PFSK-1 (cell line): Measurements from ENCODE around the gene AKAP13.

Experiments
- FOXP2 ChIP-seq: optimal IDR thresholded peaks from 2 replicates; pipeline ENCODE3; 2011; ENCODE audit warnings: borderline replicate concordance, control low read depth, inconsistent platforms; ENCODE audit not compliant: insufficient read depth; ENCODE audit errors: extremely low read length, extremely low read depth
- POLR2AphosphoS5 ChIP-seq: IDR thresholded peaks from 2 replicates; pipeline ENCODE4 v1.6.1; 2012; ENCODE audit warnings: low read depth, mild to moderate bottlenecking, control low read depth, low read length, moderate library complexity
- REST ChIP-seq, 2 experiments: IDR thresholded peaks; 2 replicates each; pipeline versions ENCODE4 v1.6.1 to v1.8.0; 2011 to 2012; ENCODE audit warnings: low read depth in 2 of 2, low read length in 2 of 2, control low read depth in 1 of 2, inconsistent platforms in 1 of 2, mild to moderate bottlenecking in 1 of 2, moderate library complexity in 1 of 2; ENCODE audit not compliant: insufficient read depth in 1 of 2
- SIN3A ChIP-seq: IDR thresholded peaks from 2 replicates; pipeline ENCODE4 v1.6.1; 2012; ENCODE audit warnings: mild to moderate bottlenecking, low read length, moderate library complexity, borderline replicate concordance; ENCODE audit not compliant: insufficient read depth
- TAF1 ChIP-seq: IDR thresholded peaks from 2 replicates; pipeline ENCODE4 v1.6.1; 2012; ENCODE audit warnings: low read length, control low read depth, borderline replicate concordance; ENCODE audit not compliant: insufficient read depth

The AKAP13 gene

DNA sequence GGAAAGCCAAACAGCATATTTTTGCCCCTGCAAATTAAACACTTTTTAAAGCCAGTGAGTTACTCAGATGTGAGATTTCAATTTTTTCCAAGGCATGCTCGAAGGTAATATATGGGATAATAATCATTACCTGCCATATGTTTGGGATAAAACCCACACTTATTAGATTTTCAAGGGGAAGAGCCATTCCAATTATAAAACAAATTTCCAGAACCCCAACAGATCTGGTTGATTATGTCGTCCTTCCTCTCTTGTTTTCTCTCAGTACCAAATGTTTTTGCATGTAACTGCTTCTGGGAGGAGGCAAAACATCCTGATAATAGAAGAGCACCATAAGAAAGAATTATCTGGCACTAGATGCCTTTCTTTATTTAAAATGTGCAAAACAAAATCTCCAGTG lies 115.1 kb downstream of the AKAP13 start:
- TF ChIP-seq FOXP2: no peak
- no peak for TF ChIP-seq POLR2AphosphoS5
- no peak for TF ChIP-seq TAF1
- no peak for TF ChIP-seq SIN3A

GRCh38 chr15:85496151-85496550 lies 115.7 kb downstream of the AKAP13 start:
- TF ChIP-seq SIN3A (no peak), FOXP2 (no peak), POLR2AphosphoS5 (no peak), REST (IDR thresholded peaks at IDR 0.05; ENCODE audit: insufficient read depth in 1 of 2, low read depth in 2 of 2, low read length in 2 of 2) (no peak), TAF1 (no peak)

DNA sequence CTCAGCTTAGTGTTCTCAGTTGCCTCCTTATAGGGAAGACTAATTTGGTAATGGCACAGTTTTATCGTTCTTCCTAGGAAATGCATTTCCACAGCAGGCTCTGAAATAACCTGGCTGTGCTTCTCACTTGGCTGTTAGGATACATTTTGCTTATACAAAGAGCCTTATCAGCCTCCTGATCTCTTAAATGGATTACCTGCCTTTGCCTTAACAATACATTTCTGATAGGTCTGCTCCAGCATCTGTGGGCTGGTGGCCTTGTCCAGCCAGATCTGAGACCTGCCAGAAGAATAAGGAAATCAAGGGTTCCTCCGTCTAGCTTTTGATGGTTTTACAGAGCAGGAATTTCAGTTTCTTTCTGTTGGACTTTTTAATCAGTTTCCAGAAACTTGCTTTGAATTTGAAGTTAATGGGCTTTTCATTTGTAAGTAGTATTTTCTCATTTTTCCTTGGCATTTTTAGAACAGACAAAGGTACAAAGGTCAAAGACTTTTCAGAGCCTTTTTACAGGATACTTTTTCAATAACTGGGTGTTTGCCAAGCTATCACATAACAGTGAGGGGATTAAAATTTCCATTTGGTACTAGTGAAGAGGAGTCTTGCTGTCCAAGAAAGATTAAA lies 116.3 kb downstream of the AKAP13 start:
- no peak for TF ChIP-seq FOXP2
- no peak for TF ChIP-seq REST (IDR thresholded peaks at IDR 0.05; ENCODE audit: insufficient read depth in 1 of 2, low read depth in 2 of 2, low read length in 2 of 2)
- TF ChIP-seq TAF1: no peak
- TF ChIP-seq POLR2AphosphoS5: no peak
- no peak for TF ChIP-seq SIN3A

DNA sequence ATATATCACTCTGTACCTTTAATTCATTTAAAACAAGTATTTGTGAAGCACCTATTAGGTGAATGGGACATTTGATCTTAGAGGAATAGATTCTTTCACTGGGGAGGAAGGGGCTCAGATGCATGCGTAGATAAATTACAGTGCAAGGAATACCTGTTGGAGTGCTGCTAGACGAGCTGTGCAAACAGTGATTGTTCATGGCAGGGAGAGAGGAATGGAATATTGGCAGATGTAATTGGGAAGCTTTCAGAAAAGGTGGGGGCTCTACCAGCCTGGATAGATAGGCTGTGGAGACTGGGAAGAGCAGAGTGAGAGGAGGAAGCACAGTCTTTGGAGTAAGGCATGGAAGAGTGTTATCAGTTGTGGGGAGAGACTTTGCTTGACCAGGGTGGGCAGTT lies 116.8 kb downstream of the AKAP13 start:
- TF ChIP-seq REST (IDR thresholded peaks at IDR 0.05; ENCODE audit: insufficient read depth in 1 of 2, low read depth in 2 of 2, low read length in 2 of 2): no peak
- TF ChIP-seq FOXP2: no peak
- TF ChIP-seq TAF1: no peak
- no peak for TF ChIP-seq POLR2AphosphoS5
- TF ChIP-seq SIN3A: no peak

- TF ChIP-seq TAF1: no peak
- TF ChIP-seq FOXP2: no peak
- no peak for TF ChIP-seq POLR2AphosphoS5
- no peak for TF ChIP-seq REST (IDR thresholded peaks at IDR 0.05; ENCODE audit: insufficient read depth in 1 of 2, low read depth in 2 of 2, low read length in 2 of 2)
- TF ChIP-seq SIN3A: no peak
Measured at GRCh38 chr15:85498471-85498870, 118.1 kb downstream of the AKAP13 start.
